ENCODE data around the gene DLG1.

GRCh38 chr3:197076415-197076814 lies 222.0 kb downstream of the DLG1 start:
- TF ChIP-seq EZH2 (IDR thresholded peaks at IDR 0.05; ENCODE audit: borderline replicate concordance, low read depth, low read length, poor library complexity, severe bottlenecking) (no peak), CTCF (conservative IDR thresholded peaks at IDR 0.05; ENCODE audit: low read depth, low read length) (no peak)
